GM18951 (cell line): ENCODE data around the gene IL36B.

Source experiments
- POLR2A ChIP-seq: IDR thresholded peaks from 4 replicates; pipeline ENCODE4 v1.6.1; 2011; ENCODE audit warnings: mild to moderate bottlenecking; ENCODE audit not compliant: insufficient read length, insufficient read depth; ENCODE audit errors: extremely low read depth
- in situ Hi-C: fragments of 300-500 bp; cut with MboI; formaldehyde crosslinking; loops from one replicate; pipeline ENCODE4 v1.12.0; 2022; ENCODE audit warnings: low sequenced_read_pairs, mixed read lengths, inconsistent platforms; ENCODE audit not compliant: unreplicated experiment

IL36B gene

DNA sequence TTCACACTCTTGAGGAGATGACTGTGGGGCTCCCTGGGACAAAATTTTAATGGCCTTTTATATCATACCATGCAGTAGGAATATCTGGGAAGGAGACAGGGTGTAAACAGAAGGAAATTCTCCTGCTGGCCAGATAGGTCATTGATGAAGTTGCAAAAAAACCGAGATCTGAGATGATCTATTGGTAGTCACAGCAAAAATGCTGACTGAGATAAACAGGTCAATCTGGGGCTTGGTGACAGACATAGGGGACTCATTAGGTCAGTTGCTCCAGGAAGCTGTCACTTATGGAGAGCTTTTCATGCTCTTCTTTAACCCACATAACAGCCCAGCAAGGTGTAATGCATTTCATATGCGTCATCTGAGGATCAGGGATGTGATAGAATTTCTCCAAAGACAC, 50.0 kb downstream of the IL36B start:
- in situ Hi-C loops, result no loop called here
- TF ChIP-seq POLR2A, result no peak

DNA sequence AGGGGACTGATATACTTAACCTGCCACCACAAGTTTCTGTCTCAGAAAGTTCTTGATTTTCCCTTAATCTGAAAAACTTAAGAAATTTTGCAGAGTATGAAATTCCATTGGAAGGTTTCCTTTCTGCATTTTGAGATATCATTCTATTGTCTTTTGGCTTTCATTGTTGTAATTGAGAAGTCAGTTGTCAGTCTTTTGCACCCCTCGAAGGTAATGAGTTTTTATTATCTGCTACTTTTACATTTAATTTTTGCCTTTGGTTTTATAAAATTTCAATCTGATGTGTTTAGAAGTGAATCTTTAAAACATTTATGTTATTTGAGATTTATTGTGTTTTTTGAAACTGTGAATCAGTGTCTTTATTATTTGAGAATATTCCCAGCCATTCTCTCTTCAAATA, 52.2 kb downstream of the IL36B start:
- in situ Hi-C loops, result no loop called here
- TF ChIP-seq POLR2A, result no peak

DNA sequence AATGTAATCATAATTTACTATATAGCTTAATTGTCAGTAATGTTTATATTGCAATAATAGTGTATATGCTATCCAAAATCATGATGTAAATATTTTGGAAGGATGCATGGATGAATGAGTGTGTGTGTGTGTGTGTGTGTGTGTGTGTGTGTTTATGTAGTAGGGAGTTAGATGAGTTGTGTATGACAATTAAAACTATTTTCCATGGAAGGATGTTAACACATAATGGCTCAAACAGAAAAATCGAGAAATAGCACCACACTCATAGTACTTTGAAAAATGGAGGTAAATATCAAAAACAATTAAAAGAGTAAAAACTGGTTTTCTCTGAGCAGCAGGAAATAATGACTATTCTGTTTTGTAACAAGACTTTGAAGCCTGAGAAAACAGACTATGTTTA, 55.5 kb downstream of the IL36B start:
- in situ Hi-C loops, result no loop called here
- no peak for TF ChIP-seq POLR2A

DNA sequence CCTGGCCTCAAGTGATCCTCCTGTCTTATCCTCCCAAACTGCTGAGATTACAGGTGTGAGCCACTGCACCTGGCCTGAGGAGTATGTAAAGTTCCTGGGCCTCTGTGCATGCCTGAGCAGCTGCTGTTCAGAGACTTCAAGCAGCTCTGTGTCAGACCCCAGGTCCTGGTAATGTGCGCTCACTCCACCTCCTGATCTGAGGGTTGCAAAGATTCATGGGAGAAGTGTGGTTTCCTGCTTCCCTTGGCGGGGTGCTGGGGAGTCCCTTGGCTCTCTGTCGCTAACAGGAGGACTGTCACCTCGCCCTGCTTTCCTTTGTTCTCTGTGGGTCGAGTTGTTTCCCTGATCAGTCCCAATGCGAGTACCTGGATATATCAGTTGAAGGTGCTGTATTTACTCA, 56.0 kb downstream of the IL36B start:
- in situ Hi-C loops, result no loop called here
- no peak for TF ChIP-seq POLR2A

DNA sequence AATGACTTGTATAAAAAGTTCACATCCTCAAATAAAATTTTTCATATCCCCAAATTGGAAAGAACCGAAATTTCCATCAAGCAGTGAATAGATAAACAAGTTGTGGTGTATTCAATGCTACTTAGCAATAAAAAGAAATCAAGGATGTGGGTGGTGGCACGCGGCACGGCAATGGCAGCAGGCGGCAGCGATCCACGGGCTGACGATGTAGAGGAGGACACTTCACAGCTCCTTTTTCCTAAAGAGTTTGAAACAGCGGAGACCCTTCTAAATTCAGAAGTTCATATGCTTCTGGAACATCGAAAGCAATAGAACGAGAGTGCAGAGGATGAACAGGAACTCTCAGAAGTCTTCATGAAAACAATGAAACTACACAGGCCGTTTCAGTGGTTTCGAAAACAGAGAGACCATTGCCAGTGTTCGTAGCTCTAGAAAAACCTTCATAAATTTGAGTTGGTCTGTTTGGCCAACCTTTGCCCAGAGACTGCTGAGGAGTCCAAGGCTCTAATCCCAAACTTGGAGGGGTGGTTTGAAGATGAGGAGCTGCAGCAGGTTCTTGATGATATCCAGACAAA, 57.2 kb downstream of the IL36B start:
- no peak for TF ChIP-seq POLR2A
- in situ Hi-C loops, result no loop called here

DNA sequence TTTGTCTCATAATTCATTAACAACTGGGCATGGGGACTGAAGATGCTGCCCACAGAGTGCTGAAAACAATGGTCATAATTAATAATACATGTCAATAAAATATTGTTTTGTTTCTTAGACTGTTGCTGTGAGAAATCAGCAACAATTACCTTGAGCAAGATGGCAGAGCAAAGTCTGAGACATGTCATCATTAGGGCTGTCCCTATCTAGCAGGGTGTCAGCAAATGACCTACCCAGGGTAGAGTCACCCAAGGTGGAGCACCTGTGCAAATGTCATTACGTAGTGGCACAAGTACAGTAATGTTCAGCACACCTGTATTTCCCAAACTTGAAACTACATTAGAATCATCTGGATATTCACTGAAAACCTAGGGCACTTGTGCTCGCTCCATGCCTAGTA, 58.0 kb downstream of the IL36B start:
- TF ChIP-seq POLR2A, result no peak
- in situ Hi-C loops, result no loop called here

DNA sequence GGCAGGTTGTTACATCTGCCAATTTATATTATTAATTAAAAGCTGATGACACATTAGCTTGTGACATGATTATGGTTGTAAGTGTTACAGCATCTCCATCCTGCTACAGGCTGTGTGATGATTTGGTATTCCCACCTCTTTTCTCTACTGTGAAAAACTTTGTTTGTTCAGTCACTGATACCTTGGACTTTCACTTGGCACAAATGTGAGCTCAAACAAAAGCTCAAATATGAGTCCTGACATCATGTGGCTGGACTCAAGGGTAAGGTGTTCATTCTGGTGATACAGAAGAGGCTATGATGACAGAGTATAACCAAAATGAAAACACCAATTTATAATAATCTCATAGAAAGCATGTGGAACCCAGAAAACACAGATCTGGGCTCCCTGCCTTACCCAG, 58.8 kb downstream of the IL36B start:
- TF ChIP-seq POLR2A, result no peak
- in situ Hi-C loops, result no loop called here

DNA sequence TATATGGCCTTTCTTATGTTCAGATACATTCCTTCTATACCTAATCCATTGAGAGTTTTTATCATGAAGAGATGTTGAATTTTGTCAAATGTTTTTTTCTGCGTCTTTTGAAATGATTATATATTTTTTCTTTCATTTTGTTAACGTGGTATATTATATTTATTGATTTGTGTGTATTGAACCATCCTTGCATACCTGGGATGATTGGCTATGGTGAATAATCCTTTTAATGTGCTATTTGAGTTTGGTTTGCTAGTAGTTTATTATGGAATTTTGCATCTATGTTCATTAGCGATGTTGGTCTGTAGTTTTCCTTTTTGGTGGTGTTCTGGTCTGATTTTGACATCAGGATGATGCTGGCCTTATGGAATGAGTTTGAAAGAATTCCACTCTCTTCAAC, 63.1 kb downstream of the IL36B start:
- no peak for TF ChIP-seq POLR2A
- in situ Hi-C loops, result no loop called here

DNA sequence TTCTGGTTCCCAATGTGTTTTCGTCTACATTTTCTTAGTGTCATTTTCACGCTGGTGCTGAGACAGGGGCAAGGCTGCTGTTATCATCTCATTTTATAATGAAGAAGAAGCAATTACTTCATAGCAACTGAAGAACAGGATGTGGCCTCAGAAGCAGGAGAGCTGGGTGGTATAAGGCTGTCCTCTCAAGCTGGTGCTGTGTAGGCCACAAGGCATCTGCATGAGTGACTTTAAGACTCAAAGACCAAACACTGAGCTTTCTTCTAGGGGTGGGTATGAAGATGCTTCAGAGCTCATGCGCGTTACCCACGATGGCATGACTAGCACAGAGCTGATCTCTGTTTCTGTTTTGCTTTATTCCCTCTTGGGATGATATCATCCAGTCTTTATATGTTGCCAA, 67.6 kb downstream of the IL36B start:
- in situ Hi-C loops, result no loop called here
- no peak for TF ChIP-seq POLR2A

DNA sequence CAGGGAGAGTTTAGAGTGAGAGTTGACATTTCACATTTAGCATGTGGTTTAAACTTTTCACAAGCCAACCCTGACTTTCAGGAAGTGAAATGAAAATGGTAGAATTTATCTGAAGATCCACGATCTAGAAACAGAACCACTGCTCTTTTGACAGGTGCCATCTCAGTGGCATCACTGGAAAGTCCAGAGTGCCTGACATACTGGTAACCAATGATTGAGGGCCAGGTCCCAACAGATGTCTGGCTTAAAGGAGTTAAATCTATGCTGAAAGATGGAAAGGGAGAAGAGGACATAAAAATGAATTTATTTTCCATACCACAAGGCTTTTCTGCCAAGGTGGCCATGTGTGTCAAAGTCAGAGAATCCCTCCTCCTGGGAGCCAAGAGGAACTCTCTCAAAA, 72.1 kb downstream of the IL36B start:
- TF ChIP-seq POLR2A, result no peak
- in situ Hi-C loops, result no loop called here

DNA sequence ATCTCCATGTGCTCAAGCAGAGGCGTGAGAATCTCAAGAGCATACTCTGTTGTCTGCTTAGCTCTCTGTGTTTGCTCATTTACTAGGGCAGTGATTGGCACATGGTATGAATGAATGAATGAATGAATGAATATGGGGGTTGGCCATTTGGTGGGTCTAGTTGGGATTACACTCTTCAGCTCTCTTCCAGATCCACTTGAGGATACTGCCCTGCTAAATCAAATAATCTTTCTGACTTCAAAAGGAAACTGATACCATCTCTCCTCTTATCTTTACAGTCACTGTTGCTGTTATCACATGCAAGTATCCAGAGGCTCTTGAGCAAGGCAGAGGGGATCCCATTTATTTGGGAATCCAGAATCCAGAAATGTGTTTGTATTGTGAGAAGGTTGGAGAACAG, 72.9 kb downstream of the IL36B start:
- in situ Hi-C loops, result no loop called here
- no peak for TF ChIP-seq POLR2A

DNA sequence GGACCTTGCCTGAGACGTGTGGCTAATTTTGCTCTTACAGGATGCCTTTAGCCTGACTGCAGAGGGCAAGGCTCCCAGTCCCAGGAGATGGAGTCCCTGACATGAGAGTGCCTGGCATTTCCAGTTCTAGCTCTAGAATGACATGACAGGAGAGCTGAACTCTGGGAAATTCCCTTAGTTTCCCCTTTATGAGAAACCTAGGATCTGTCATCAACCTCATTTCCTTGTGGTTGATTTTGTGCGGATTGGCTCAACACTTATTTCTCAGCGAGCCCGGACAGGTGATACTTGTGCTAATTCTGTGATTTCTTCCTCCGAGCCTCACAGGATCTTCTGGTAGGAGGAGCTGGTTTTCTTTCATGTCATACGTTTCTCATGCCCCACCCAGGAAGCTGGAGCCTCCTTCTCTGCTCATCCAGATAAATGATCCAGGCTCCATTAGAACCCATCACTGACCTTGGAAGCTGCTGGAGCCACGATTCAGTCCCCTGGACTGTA, 75.1 kb downstream of the IL36B start, which contains the start of gene IL36G:
Gene IL36G, plus strand, starts transcription at position 448 of the 498 bp plus-strand sequence. CDS start 633 bp downstream, outside the sequence.
- TF ChIP-seq POLR2A, result no peak
- in situ Hi-C loops, result no loop called here
